Pancreas (tissue), 10 donors: Measurements from ENCODE around the gene DNASE1L1. TPM values are rescaled to one million over a fixed set of nuclear protein-coding genes. Genes with fewer than 3 reads are reported as not detected.
A peak's percentile ranks its signal among the peaks of the same experiment; 100 is the strongest.
"Not testable (repeated sequence)": the region's sequence is repeated elsewhere in the genome, so short reads cannot be mapped to it uniquely, and the experiment has no call there.

Experiments
- ATAC-seq, 4 donors: fragments of 200-7000 bp; cut with Tn5 transposase; one replicate each; pipeline versions ENCODE4 v1.8.0 to v1.9.1; 2020; ENCODE audit warnings: mild to moderate bottlenecking in 4 of 4, moderate library complexity in 4 of 4
- DNase-seq, 6 donors: peaks; one replicate each; pipeline ENCODE4 v3.0.0-alpha.2; 2020
- FAIRE-seq: peaks from 2 replicates; lab custom pipeline; 2012; peaks lifted over from hg19 to GRCh38; lab: Jason Lieb, UNC
- H3K27ac ChIP-seq, 4 donors: fragments of 200-600 bp; sonication (generic); 1 replicate in 3 of 4; 2 replicates in 1 of 4; pipeline versions ENCODE4 v1.5.0 to v1.8.0; 2020
- H3K27me3 ChIP-seq, 4 donors: fragments of 200-600 bp; one replicate each; pipeline ENCODE4 v1.8.0; 2021
- H3K36me3 ChIP-seq, 3 donors: fragments of 200-600 bp; sonication (generic) in 1 of 3; one replicate each; pipeline versions ENCODE4 v1.5.0 to v1.8.0; 2020 to 2021
- H3K4me1 ChIP-seq, 3 donors: fragments of 200-600 bp; one replicate each; pipeline ENCODE4 v1.8.0; 2021
- H3K4me3 ChIP-seq, 4 donors: fragments of 200-600 bp; sonication (generic) in 2 of 4; one replicate each; pipeline versions ENCODE4 v1.5.0 to v1.8.0; 2020 to 2021
- H3K9me3 ChIP-seq, 4 donors: fragments of 200-600 bp; one replicate each; pipeline ENCODE4 v1.8.0; 2021
- WGBS, 2 donors: extraction: QIAGEN DNeasy Blood & Tissue Kit; methylation state at CpG; one replicate each; pipeline ENCODE4 v1.1.7; 2013; 5-methylcytosine and 5-hydroxymethylcytosine counted together
- intact Hi-C, 3 donors: fragments of 100-400 bp; cut with DNase I; formaldehyde crosslinking; loops; one replicate each; pipeline versions ENCODE4 v1.11.1 to v1.14.2; 2022
- polyA plus RNA-seq, 2 donors: library from polyadenylated mRNA; stranded (reverse); fragments of 200-250 nt; gene quantifications; one replicate each; pipeline ENCODE4 v1.2.3, GENCODE V29; 2013
- total RNA-seq, 6 donors: library from RNA; stranded (reverse); fragmentation: NEBNext Ultra II Directional in 4 of 6; extraction: Animal tissue kit (Norgen Biotek cat#: 25700) in 4 of 6; gene quantifications; one replicate each; pipeline versions ENCODE4 v1.2.1 to v1.2.4, GENCODE V29; 2021 to 2023
- TF ChIP-seq, protein P1 (sequence below), 4 donors: fragments of 200-600 bp; sonication (generic) in 3 of 4; IDR thresholded peaks; one replicate each; pipeline versions ENCODE4 v1.5.0 to v1.8.0; 2021; ENCODE audit warnings: antibody characterized with exemption in 4 of 4
- donor health status: healthy with polysubstance abuse.
- donor health status: DM: no; HTN: no; CAD: no; lungs with moderate emphysema.
- donor health status: DM: no; HTN: no; CAD: no.
- donor health status: control.
- donor health status: control.
- donor health status: Bipolar disorder and iron deficiency.
- donor health status: DM: yes; HTN: yes; CAD: no.
- donor health status: DM: no; HTN: no; CAD: no.
- donor health status: DM: no; HTN: no; CAD: no.
- donor health status: DM: yes; HTN: yes; CAD: no.

DNASE1L1 gene
- total and polyA plus RNA-seq, 8 donors, result 5.1 to 16.5 (median 9.4) TPM

DNA sequence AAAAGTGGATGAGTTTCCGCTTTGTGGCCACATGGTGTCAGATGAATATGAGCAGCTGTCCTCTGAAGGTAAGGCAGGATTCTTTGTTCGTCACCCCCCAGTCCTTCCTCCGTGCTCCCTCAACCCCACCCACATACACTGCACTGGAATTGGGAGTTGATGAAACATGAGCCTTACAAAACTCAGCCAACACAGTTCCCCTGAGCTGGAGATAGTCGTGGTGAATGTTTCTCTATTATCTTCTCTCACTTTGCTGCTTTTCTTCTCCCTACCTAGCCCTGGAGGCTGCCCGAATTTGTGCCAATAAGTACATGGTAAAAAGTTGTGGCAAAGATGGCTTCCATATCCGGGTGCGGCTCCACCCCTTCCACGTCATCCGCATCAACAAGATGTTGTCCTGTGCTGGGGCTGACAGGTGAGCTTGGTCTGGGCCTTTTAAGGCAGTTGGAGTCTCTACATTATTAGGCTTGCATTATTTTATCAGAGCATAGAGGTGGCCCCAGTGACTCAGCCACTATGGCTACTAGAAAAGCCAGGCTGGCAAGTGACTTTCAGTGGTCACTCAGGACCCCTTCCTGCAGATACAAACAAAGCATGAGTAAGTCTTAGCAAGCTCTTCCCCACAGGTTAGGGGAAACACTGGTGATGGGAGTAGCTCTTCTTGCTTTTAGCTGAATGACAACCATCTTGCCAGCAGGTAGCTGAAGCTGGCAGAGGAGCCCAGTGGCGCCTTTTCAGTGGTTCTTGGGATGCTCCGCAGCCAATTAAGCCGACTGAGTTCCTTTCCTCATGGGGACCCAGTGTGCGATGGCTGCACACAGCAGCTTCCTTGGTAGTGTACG, 9.3 kb downstream of the DNASE1L1 start:
- Histone ChIP-seq H3K36me3 (peaks cover 0 to 9% (median 4%) of the 10 kb centered on the region in 3 donors), H3K4me3 (peak overlapping the region; percentile 44 to 68 (median 52)), H3K27me3 (no peaks in the 10 kb centered on the region), H3K27ac (peak overlapping the region; percentile 95 to 98 (median 96)), H3K4me1 (no peaks in the 10 kb centered on the region), H3K9me3 (no peaks in the 10 kb centered on the region)
- intact Hi-C loops, result no loop called here
- TF ChIP-seq, protein P1, sequence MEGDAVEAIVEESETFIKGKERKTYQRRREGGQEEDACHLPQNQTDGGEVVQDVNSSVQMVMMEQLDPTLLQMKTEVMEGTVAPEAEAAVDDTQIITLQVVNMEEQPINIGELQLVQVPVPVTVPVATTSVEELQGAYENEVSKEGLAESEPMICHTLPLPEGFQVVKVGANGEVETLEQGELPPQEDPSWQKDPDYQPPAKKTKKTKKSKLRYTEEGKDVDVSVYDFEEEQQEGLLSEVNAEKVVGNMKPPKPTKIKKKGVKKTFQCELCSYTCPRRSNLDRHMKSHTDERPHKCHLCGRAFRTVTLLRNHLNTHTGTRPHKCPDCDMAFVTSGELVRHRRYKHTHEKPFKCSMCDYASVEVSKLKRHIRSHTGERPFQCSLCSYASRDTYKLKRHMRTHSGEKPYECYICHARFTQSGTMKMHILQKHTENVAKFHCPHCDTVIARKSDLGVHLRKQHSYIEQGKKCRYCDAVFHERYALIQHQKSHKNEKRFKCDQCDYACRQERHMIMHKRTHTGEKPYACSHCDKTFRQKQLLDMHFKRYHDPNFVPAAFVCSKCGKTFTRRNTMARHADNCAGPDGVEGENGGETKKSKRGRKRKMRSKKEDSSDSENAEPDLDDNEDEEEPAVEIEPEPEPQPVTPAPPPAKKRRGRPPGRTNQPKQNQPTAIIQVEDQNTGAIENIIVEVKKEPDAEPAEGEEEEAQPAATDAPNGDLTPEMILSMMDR (IDR thresholded peaks at IDR 0.05), result no peak
- FAIRE-seq (no peak), ATAC-seq (no peak), DNase-seq (peak in 1 of 6 donors; percentile 19)
- WGBS, 2 donors, result 21 to 50% methylated on average over 14 of the region's 14 CpGs

DNA sequence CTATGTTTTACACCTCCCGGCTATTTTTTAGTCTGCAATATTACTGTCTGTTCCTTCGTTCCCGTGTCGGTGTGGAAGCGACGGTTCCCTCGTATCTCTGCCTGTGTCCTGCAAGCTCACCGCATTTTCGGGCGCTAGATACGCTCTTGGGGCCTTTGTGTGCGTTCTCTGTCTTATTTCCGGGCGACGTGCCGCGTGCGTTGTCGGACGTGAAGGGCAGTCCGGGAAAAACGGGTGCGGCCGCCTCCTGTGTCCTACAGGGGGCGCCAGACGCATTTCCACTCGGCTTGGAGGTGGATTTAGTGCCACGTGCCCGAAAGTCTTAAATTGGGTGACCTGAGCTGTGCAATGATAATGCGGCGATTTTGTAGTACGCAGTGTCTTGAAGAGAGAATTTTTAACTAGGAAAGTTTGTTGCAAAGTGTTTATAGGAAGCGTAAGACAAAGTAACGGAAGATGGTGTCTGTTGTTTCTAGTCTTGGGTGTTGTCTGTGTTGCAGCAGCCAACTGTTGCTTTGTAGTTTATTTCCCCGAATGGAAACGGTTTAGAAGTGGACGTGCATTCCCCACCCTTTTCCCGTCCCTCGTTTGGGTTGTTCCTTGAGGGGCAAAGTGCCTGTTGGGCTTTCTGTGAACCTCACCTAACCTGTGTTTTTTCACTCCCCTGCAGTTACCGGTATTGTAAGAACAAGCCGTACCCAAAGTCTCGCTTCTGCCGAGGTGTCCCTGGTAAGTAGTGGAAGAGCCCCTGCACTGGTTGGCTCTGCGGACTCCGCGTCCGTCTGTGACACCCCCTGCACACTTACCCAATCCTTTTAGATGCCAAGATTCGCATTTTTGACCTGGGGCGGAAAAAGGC, 10.2 kb downstream of the DNASE1L1 start:
- ATAC-seq (peak; percentile 36 to 71 (median 62)), DNase-seq (peak; percentile 78 to 92 (median 86)), FAIRE-seq (no peak)
- Histone ChIP-seq H3K4me1 (no peaks in the 10 kb centered on the region), H3K27me3 (no peaks in the 10 kb centered on the region), H3K4me3 (peak overlapping the region; percentile 44 to 68 (median 52)), H3K9me3 (no peaks in the 10 kb centered on the region), H3K27ac (peak overlapping the region; percentile 95 to 98 (median 96)), H3K36me3 (peaks cover 0 to 9% (median 4%) of the 10 kb centered on the region in 3 donors)
- TF ChIP-seq, protein P1 (IDR thresholded peaks at IDR 0.05), result peak; percentile 56 to 74 (median 64)
- WGBS, 2 donors, result 1 to 30% methylated on average over 49 of the region's 49 CpGs
- intact Hi-C loops, result no loop called here

DNA sequence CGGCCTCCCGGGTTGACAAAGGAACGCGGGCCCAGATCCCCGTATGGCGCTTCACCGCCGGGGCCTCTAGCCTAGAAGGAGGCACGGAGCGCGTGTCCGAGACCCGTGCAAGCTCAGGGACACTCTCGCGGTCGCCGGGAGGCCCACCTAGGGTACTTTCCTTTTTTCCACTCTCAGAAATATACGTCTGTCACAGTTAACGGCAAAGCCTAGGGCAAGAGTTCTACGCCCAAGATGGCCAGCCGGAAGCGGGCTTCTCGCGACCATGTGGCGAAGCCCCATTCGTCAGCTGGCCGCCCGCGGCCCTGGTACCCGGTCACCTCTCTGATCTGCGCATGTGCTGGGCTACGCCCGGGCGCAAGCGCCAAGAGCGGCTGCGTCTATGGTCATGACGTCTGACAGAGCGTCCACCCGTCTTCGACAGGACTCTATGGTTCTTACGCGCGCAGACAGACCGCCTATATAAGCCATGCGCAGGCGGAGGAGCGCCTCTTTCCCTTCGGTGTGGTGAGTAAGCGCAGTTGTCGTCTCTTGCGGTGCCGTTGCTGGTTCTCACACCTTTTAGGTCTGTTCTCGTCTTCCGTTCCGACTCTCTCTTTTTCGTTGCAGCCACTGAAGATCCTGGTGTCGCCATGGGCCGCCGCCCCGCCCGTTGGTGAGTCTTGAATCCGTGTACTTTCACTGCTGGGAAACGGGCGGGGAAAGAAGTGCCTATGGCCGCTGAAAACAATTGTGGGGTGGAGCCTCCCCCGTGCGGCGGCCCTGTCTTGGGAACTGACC, 11.0 kb downstream of the DNASE1L1 start, which contains the start of gene RPL10:
Gene RPL10, plus strand, starts transcription at position 490 of the 780 bp plus-strand sequence. Its CDS starts 143 bp downstream, at position 633.
- Histone ChIP-seq H3K4me3 (peak within 1 kb of the TSS; percentile 44 to 68 (median 52)), H3K27me3 (no peaks in the 10 kb centered on the region), H3K36me3 (peaks cover 0 to 9% (median 4%) of the 10 kb centered on the region in 3 donors), H3K27ac (peak within 1 kb of the TSS; percentile 95 to 98 (median 96)), H3K9me3 (no peaks in the 10 kb centered on the region), H3K4me1 (no peaks in the 10 kb centered on the region)
- DNase-seq (peak; percentile 93 to 99 (median 96)), ATAC-seq (peak; percentile 79 to 90 (median 82)), FAIRE-seq (no peak)
- WGBS, 2 donors, result 0 to 38% methylated on average over 69 of the region's 69 CpGs
- TF ChIP-seq, protein P1 (IDR thresholded peaks at IDR 0.05), result no peak
- intact Hi-C loops, result no loop called here

DNA sequence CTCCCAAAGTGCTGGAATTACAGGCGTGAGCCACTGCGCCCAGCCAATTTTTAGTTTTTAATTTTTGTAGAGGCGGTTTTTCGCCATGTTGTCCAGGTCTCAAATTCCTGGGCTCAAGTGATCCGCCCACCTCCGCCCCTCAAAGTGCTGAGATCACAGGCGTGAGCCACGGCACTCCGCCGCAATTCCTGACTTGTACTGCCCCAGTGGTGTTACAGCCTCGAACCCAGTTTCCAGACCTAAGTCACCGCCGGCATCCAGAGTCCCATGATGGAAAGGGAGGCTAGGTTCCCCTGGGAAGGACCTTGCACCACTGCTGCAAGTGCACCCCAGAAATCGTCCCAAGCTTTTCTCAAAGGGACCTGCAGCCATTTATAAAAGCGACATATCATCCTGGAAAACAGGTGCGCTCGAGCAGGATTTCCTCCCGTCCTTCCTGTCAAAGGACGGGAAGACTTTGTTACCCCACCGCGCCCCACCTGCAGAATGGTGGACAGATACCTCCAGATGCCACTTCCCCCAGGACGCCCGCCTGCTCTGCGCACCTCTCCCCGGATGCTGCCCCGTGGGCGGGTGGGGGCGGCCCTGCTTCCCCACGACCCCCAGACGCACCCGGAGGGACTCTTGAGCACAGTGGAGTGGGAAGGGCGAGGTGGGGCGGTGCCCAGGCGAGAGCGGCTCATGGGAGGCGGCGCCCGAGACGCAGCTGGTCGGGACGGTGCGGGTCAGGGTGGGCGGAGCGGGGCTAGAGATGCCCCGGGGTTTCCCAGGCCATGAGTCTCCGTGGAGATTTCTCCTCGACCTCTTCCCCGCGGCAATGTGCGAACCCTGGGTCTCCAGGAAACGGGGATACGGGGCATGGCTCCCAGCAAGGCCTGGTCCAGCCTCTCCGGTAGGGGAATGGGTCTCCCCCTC, 11.8 kb downstream of the DNASE1L1 start:
- peak; percentile 77 to 94 (median 84) for DNase-seq
- no peaks in the 10 kb centered on the region for H3K9me3 ChIP-seq
- H3K4me1 ChIP-seq, result no peaks in the 10 kb centered on the region
- peak; percentile 70 to 83 (median 78) for ATAC-seq
- peak overlapping the region; percentile 3 to 68 (median 42) for H3K4me3 ChIP-seq
- FAIRE-seq, result no peak
- no peaks in the 10 kb centered on the region for H3K27me3 ChIP-seq
- intact Hi-C loops, result no loop called here
- WGBS, 2 donors, result 2 to 33% methylated on average over 53 of the region's 53 CpGs
- TF ChIP-seq, protein P1 (IDR thresholded peaks at IDR 0.05), result no peak
- H3K27ac ChIP-seq, result peak overlapping the region; percentile 95 to 98 (median 96)
- H3K36me3 ChIP-seq, result peaks cover 0 to 9% (median 4%) of the 10 kb centered on the region in 3 donors

DNA sequence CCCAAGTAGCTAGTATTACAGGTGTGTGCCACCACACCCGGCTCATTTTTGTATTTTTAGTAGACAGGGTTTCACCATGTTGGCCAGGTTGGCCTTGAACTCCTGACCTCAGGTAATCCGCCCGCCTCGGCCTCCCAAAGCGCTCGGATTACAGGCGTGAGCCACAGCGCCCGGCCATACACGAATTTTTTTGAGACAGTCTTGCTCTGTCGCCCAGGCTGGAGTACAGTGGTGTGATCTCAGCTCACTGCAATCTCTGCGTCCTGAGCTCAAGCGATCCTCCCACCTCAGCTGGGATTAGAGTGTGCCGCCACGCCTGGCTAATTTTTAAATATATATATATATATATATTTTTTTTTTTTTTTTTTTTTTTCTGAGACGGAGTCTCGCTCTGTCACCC, 12.7 kb downstream of the DNASE1L1 start:
- peak overlapping the region in 3 of 4 donors; percentile 27 to 68 (median 58) for H3K4me3 ChIP-seq
- 28 to 63% methylated on average over 15 to 17 of the region's 17 CpGs for WGBS, 2 donors

More for the DNA sequence above, 12.7 kb downstream of the DNASE1L1 start:
- H3K27me3 ChIP-seq, intact Hi-C loops, H3K36me3 ChIP-seq, H3K4me1 ChIP-seq, H3K9me3 ChIP-seq, FAIRE-seq, ATAC-seq: not testable (repeated sequence)
- H3K27ac ChIP-seq, result peak overlapping the region; percentile 95 to 98 (median 96)
- peak in 3 of 6 donors; percentile 20 to 43 (median 28) for DNase-seq
